GM12891 (cell line): ENCODE data around the gene NDUFB3.

Source experiments
- POLR2A ChIP-seq: IDR thresholded peaks from 2 replicates; pipeline ENCODE4 v1.6.1; 2011; ENCODE audit warnings: low read depth, low read length, control low read depth
- POLR2AphosphoS5 ChIP-seq: IDR thresholded peaks from 2 replicates; pipeline ENCODE4 v1.6.1; 2011; ENCODE audit warnings: low read depth, low read length, control low read depth

GRCh38 chr2:201046881-201047280, 24.9 kb upstream of the NDUFB3 start:
- no peak for TF ChIP-seq POLR2AphosphoS5
- no peak for TF ChIP-seq POLR2A
